GM18526 (cell line): Measurements from ENCODE around the gene ZBTB20.

Experiments used
- POLR2A ChIP-seq: IDR thresholded peaks from 3 replicates; pipeline ENCODE4 v1.6.1; 2011; ENCODE audit not compliant: insufficient read length; ENCODE audit errors: extremely low read depth

ZBTB20 gene

GRCh38 chr3:114290911-114291901 is 855.9 kb downstream of the ZBTB20 start:
- TF ChIP-seq POLR2A = no peak

- TF ChIP-seq POLR2A = no peak
These were observed 860.8 kb downstream of the ZBTB20 start for GRCh38 chr3:114286266-114286665.

DNA sequence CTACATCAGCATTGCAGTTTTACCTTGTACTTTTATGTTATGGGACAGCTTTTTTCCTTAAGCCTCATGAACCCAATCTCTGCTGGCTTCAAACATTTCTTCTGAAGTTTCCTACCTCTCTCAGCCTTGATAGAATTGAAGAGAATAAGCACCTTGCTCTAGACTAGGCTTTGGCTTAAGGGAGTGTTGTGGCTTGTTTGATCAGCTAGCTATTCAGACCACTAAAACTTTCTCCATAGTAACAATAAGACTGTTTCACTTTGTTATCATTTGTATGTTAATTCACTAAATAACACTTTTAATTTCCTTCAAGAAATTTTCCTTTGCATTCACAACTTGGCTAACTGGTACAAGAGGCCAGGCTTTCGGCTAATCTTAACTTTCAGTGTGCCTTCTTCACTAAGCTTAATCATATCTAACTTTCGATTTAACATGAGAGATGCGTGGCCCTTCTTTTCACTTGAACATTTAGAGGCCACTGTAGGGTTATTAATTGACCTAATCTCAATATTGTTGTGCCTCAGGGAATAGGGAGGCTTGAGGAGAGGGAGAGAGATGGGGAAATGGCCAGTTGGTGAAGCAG is 861.3 kb downstream of the ZBTB20 start:
- no peak for TF ChIP-seq POLR2A

- no peak for TF ChIP-seq POLR2A
These were observed 862.4 kb downstream of the ZBTB20 start for GRCh38 chr3:114284644-114285043.
